Thyroid gland (tissue), 4 donors: ENCODE measurements around the gene CPXM1. TPM values are rescaled to one million over a fixed set of nuclear protein-coding genes. Genes with fewer than 3 reads are reported as not detected.

Experiments
- DNase-seq, 2 donors: peaks; one replicate each; pipeline ENCODE4 v3.0.0-alpha.2; 2019
- H3K27ac ChIP-seq, 3 donors: fragments of 200-600 bp; sonication (generic); 1 replicate in 2 of 3; 2 replicates in 1 of 3; pipeline ENCODE4 v1.5.1; 2016 to 2019; ENCODE audit warnings: mild to moderate bottlenecking in 1 of 3, moderate library complexity in 1 of 3
- H3K27me3 ChIP-seq: fragments of 200-600 bp; sonication (generic); one replicate; pipeline ENCODE4 v1.5.1; 2019
- H3K36me3 ChIP-seq, 2 donors: fragments of 200-600 bp; sonication (generic); one replicate each; pipeline ENCODE4 v1.5.1; 2016 to 2019
- H3K4me1 ChIP-seq, 2 donors: fragments of 200-600 bp; sonication (generic); one replicate each; pipeline ENCODE4 v1.5.1; 2017 to 2019
- H3K4me3 ChIP-seq, 3 donors: fragments of 200-600 bp; sonication (generic); replicated peaks in 1 of 3; 1 replicate in 2 of 3; 2 replicates in 1 of 3; pipeline ENCODE4 v1.5.1; 2016; ENCODE audit warnings: mild to moderate bottlenecking in 1 of 3
- H3K9me3 ChIP-seq: fragments of 200-600 bp; sonication (generic); one replicate; pipeline ENCODE4 v1.5.1; 2017
- CTCF ChIP-seq, 6 experiments: fragments of 200-600 bp in 3 of 6; fragments of 450-650 bp in 3 of 6; sonication (generic) in 3 of 6; IDR thresholded peaks; one replicate each; pipeline ENCODE4 v1.5.1; 2016 to 2019; ENCODE audit warnings: antibody characterized with exemption in 6 of 6, mild to moderate bottlenecking in 2 of 6, inconsistent platforms in 1 of 6, moderate library complexity in 1 of 6
- POLR2A ChIP-seq, 2 donors: fragments of 450-650 bp; IDR thresholded peaks; one replicate each; pipeline ENCODE4 v1.6.1; 2017; ENCODE audit warnings: antibody characterized with exemption in 2 of 2, mild to moderate bottlenecking in 2 of 2, moderate library complexity in 1 of 2
- WGBS, 2 donors: methylation state at CpG; one replicate each; pipeline ENCODE4 v1.1.5; 2017; 5-methylcytosine and 5-hydroxymethylcytosine counted together
- intact Hi-C: fragments of 100-400 bp; cut with DNase I; formaldehyde crosslinking; loops from one replicate; pipeline ENCODE4 v1.15.1; 2023
- total RNA-seq, 4 donors: library from RNA; depleted of rRNA; stranded (reverse); fragments of >200 nt; gene quantifications; one replicate each; pipeline ENCODE4 v1.2.3, GENCODE V29; 2016

CPXM1 gene
- total RNA-seq, 4 donors from 2014 or later = 1.3 to 38.5 (median 16.5) TPM

DNA sequence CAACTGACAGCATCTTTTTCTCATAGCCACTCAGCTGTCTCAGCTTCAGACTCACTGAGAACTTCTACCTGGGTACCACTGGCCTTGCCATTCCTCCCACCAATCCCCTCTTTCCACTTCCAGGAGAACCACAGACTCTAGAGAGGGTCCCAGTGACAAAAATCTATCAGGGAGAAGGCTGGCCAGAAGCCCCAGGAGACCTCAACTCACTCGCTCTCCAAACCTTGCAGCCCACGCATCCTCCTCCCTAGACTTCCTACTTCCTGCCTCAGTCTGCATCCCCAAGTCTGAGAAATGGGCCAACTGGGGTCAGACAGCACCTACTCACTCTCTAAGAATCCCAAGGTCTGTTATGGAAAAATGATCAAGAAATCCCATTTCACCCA lies 16.9 kb upstream of the CPXM1 start:
- intact Hi-C loops = no loop called here
- Histone ChIP-seq H3K4me3 (no peak overlapping the region), H3K4me1 (peaks cover 0 to 7% of the 10 kb centered on the region in 2 donors), H3K27me3 (peaks cover 12% of the 10 kb centered on the region), H3K27ac (no peak overlapping the region), H3K36me3 (no peaks in the 10 kb centered on the region), H3K9me3 (no peaks in the 10 kb centered on the region)
- DNase-seq = no peak
- TF ChIP-seq CTCF (IDR thresholded peaks at IDR 0.05) (no peak), POLR2A (IDR thresholded peaks at IDR 0.05) (no peak)
- 94 to 100% methylated on average over 2 of the region's 2 CpGs for WGBS, 2 donors

DNA sequence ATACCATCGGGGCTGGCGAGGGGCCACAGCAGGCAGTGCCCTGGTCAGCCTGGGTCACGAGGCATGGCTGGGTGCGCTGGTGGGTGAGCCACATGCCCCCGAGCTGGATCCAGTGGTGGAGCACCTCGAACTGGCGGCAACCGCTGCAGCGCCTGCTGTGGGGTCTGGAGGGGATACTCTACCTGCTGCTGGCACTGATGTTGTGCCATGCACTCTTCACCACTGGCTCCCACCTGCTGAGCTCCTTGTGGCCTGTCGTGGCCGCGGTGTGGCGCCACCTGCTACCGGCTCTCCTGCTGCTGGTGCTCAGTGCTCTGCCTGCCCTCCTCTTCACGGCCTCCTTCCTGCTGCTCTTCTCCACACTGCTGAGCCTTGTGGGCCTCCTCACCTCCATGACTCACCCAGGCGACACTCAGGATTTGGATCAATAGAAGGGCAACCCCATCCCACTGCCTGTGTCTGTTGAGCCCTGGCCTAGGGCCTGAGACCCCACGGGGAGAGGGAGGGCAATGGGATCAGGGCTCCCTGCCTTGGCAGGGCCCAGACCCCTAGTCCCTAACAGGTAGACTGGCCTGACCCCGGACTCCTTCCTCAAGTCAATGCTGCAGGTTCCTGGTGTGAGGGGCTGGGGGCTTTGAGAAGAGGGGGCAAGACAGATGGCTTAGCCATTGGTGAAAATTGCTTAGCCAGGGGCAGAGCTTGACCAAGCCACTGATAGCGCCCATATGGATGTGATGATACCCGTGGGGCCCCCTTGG lies 16.3 kb upstream of the CPXM1 start:
- TF ChIP-seq CTCF (IDR thresholded peaks at IDR 0.05) (no peak), POLR2A (IDR thresholded peaks at IDR 0.05) (no peak)

GRCh38 chr20:2816030-2816582 lies 15.7 kb upstream of the CPXM1 start, which contains the start of gene TMEM239:
Gene TMEM239, plus strand, starts transcription at chr20:2816364. Its CDS starts 191 bp downstream, at chr20:2816555.
- DNase-seq = no peak
- WGBS, 2 donors = 83 to 93% methylated on average over 2 to 7 of the region's 10 CpGs
- intact Hi-C loops = no loop called here

More for the DNA sequence above, 16.3 kb upstream of the CPXM1 start:
- DNase-seq = no peak
- H3K4me3 ChIP-seq = no peak overlapping the region
- WGBS, 2 donors = 62 to 73% methylated on average over 8 to 10 of the region's 20 CpGs
- H3K9me3 ChIP-seq = no peaks in the 10 kb centered on the region
- H3K27me3 ChIP-seq = peaks cover 12% of the 10 kb centered on the region
- intact Hi-C loops = no loop called here
- H3K36me3 ChIP-seq = no peaks in the 10 kb centered on the region
- peaks cover 0 to 7% of the 10 kb centered on the region in 2 donors for H3K4me1 ChIP-seq
- no peak overlapping the region for H3K27ac ChIP-seq

GRCh38 chr20:2815242-2815900 lies 14.9 kb upstream of the CPXM1 start:
- Histone ChIP-seq H3K9me3 (no peaks in the 10 kb centered on the region), H3K36me3 (no peaks in the 10 kb centered on the region), H3K4me3 (no peak overlapping the region), H3K4me1 (no peaks in the 10 kb centered on the region), H3K27me3 (peaks cover 3% of the 10 kb centered on the region), H3K27ac (no peak overlapping the region)
- TF ChIP-seq POLR2A (IDR thresholded peaks at IDR 0.05) (no peak), CTCF (IDR thresholded peaks at IDR 0.05) (no peak)
- WGBS, 2 donors = 95 to 98% methylated on average over 7 to 8 of the region's 8 CpGs
- intact Hi-C loops = no loop called here
- DNase-seq = no peak

More at GRCh38 chr20:2816030-2816582, 15.7 kb upstream of the CPXM1 start, which contains the start of gene TMEM239:
- no peak within 1 kb of the TSS for H3K4me3 ChIP-seq
- TF ChIP-seq CTCF (IDR thresholded peaks at IDR 0.05) = no peak
- TF ChIP-seq POLR2A (IDR thresholded peaks at IDR 0.05) = no peak
- H3K9me3 ChIP-seq = no peaks in the 10 kb centered on the region
- H3K4me1 ChIP-seq = peaks cover 0 to 3% of the 10 kb centered on the region in 2 donors
- no peaks in the 10 kb centered on the region for H3K36me3 ChIP-seq
- peaks cover 8% of the 10 kb centered on the region for H3K27me3 ChIP-seq
- H3K27ac ChIP-seq = no peak within 1 kb of the TSS
